Heart left ventricle (tissue), 13 donors: ENCODE results near the gene RBM4.

ENCODE experiments used
- CTCF ChIP-seq, 12 donors: fragments of 200-600 bp; sonication (generic) in 4 of 12; IDR thresholded peaks; one replicate each; pipeline versions ENCODE4 v1.5.0 to v1.8.0; 2018 to 2022; ENCODE audit warnings: antibody characterized with exemption in 12 of 12, mild to moderate bottlenecking in 5 of 12
- POLR2A ChIP-seq, 2 donors: fragments of 450-650 bp; IDR thresholded peaks; one replicate each; pipeline ENCODE4 v1.6.1; 2017; ENCODE audit warnings: antibody characterized with exemption in 2 of 2, mild to moderate bottlenecking in 2 of 2, moderate library complexity in 2 of 2
- donor health status: ischemic (EF 13 %, LVEDD 7.1; RV severe dilation, severe dysfunction).
- donor health status: DM: no; HTN: yes; CAD: no.
- donor health status: DM: no; HTN: no; CAD: no.
- donor health status: ischemic (EF 25% LVEDD 6.9; RV normal size, moderate dysfunction).
- donor health status: ischemic (EF 25% LVEDD 5.7; RV mildly dilated, moderate dysfunction).
- donor health status: ischemic (EF 35%, LVEDD 5.7; RV mildly dilated, moderate dysfunction).
- donor health status: nonischemic (EF 11% LVEDD 7.7; RV severe dilation, severe dysfunction).
- donor health status: DM: yes; HTN: yes; CAD: no.
- donor health status: PGD.
- donor health status: ischemic (EF 29% LVEDD 5.4; RV normal size, mild dysfunction).
- donor health status: nonischemic (EF 23%, LVEDD 6.1; RV moderate dilation, normal function).

GRCh38 chr11:66674964-66675602 lies 36.6 kb downstream of the RBM4 start:
- TF ChIP-seq CTCF (IDR thresholded peaks at IDR 0.05) (no peak), POLR2A (IDR thresholded peaks at IDR 0.05) (no peak)
